OCI-LY7 (cell line): Measurements from ENCODE around the gene METTL14. TPM values are rescaled to one million over a fixed set of nuclear protein-coding genes. Genes with fewer than 3 reads are reported as not detected.

Experiments used
- BruUV-seq: library from RNA; stranded (reverse); fragments of 400-500 nt; replicated peaks from 2 replicates; lab custom pipeline; 2021; lab: Mats Ljungman, UMichigan
- CTCF ChIA-PET: fragments of 300-600 bp; sonication (Branson Sonifier 250); formaldehyde crosslinking; loops from one replicate; lab custom pipeline; 2022; ENCODE audit warnings: antibody characterized with exemption; ENCODE audit not compliant: unreplicated experiment; lab: Charles Lee
- POLR2A ChIA-PET: fragments of 300-600 bp; sonication (Branson Sonifier 250); formaldehyde crosslinking; loops from one replicate; lab custom pipeline; 2022; ENCODE audit warnings: antibody characterized with exemption; lab: Charles Lee
- DNase-seq: peaks from one replicate; pipeline ENCODE4 v3.0.0-alpha.2; 2015; ENCODE audit warnings: low spot score
- H2AFZ ChIP-seq: fragments of 200-600 bp; sonication (generic), shearing (Covaris generic); 2 replicates; pipeline ENCODE4 v1.6.1; 2014; ENCODE audit warnings: mild to moderate bottlenecking, antibody characterized with exemption, low read length, moderate library complexity
- H3K27ac ChIP-seq: fragments of 200-600 bp; sonication (generic); 2 replicates; pipeline ENCODE4 v1.5.1; 2014; ENCODE audit warnings: mixed run types, low read depth, mild to moderate bottlenecking, moderate library complexity, low read length, inconsistent platforms; ENCODE audit not compliant: poor library complexity, severe bottlenecking
- H3K36me3 ChIP-seq: fragments of 200-600 bp; sonication (generic); 2 replicates; pipeline ENCODE4 v1.6.1; 2014; ENCODE audit warnings: mild to moderate bottlenecking, antibody characterized with exemption, low read length, moderate library complexity, mixed read lengths; ENCODE audit not compliant: insufficient read depth
- H3K4me1 ChIP-seq: fragments of 200-600 bp; sonication (generic); 2 replicates; pipeline ENCODE4 v1.5.1; 2014; ENCODE audit warnings: mild to moderate bottlenecking, low read length; ENCODE audit not compliant: insufficient read depth, poor library complexity, severe bottlenecking
- H3K4me2 ChIP-seq: fragments of 200-600 bp; sonication (generic); 2 replicates; pipeline ENCODE4 v1.6.1; 2014; ENCODE audit warnings: mild to moderate bottlenecking, low read length
- H3K4me3 ChIP-seq: fragments of 200-600 bp; sonication (generic); 2 replicates; pipeline ENCODE4 v1.5.1; 2014; ENCODE audit warnings: mild to moderate bottlenecking, low read depth, low read length; ENCODE audit not compliant: poor library complexity, severe bottlenecking
- H3K79me2 ChIP-seq: fragments of 200-600 bp; sonication (generic); 2 replicates; pipeline ENCODE4 v1.6.1; 2016; ENCODE audit warnings: low read depth, mild to moderate bottlenecking, low read length, moderate library complexity, mixed read lengths; ENCODE audit not compliant: insufficient read depth
- H3K9me2 ChIP-seq: fragments of 200-600 bp; sonication (generic); 2 replicates; pipeline ENCODE4 v1.6.1; 2016; ENCODE audit warnings: mild to moderate bottlenecking, low read length, mixed read lengths; ENCODE audit not compliant: insufficient read depth
- H3K9me3 ChIP-seq: fragments of 200-600 bp; sonication (generic); 2 replicates; pipeline ENCODE4 v1.6.1; 2014; ENCODE audit warnings: mild to moderate bottlenecking, mixed run types, low read length, mixed read lengths
- H4K20me1 ChIP-seq: fragments of 200-600 bp; sonication (generic); 2 replicates; pipeline ENCODE4 v1.6.1; 2014; ENCODE audit warnings: mild to moderate bottlenecking, antibody characterized with exemption, low read length, moderate library complexity, mixed read lengths; ENCODE audit not compliant: insufficient read depth
- CTCF ChIP-seq: fragments of 200-600 bp; sonication (generic); conservative IDR thresholded peaks from 2 replicates; pipeline ENCODE4 v1.5.1; 2014; ENCODE audit warnings: mild to moderate bottlenecking, antibody characterized with exemption, low read length, moderate library complexity, mixed read lengths
- EZH2phosphoT487 ChIP-seq: fragments of 200-600 bp; sonication (generic); IDR thresholded peaks from 2 replicates; pipeline ENCODE4 v1.6.1; 2018; ENCODE audit warnings: low read depth, borderline replicate concordance, mild to moderate bottlenecking, mixed run types, antibody characterized with exemption, low read length, moderate library complexity, mixed read lengths
- intact Hi-C: fragments of 100-400 bp; cut with micrococcal nuclease; formaldehyde crosslinking; loops from one replicate; pipeline ENCODE4 v1.10.0; 2022; ENCODE audit not compliant: unreplicated experiment
- total RNA-seq, 2 experiments: library from RNA; depleted of rRNA in 1 of 2; stranded (reverse); fragments of >200 nt in 1 of 2; shearing (Covaris generic) in 1 of 2; gene quantifications; 2 replicates each; pipeline ENCODE4 v1.2.3, GENCODE V29; 2014 to 2022

The METTL14 gene
- total RNA-seq, 2 experiments from 2014 or later = 17.5 to 41.7 TPM

- Histone ChIP-seq H3K27ac (peak overlapping the region; percentile 96), H3K9me3 (no peaks in the 10 kb centered on the region), H3K36me3 (peaks cover 47% of the 10 kb centered on the region), H2AFZ (peak overlapping the region; percentile 43; the same call in 1 of the 2 replicates), H4K20me1 (no peaks in the 10 kb centered on the region), H3K9me2 (no peaks in the 10 kb centered on the region), H3K4me2 (peak overlapping the region; percentile 97), H3K4me1 (peaks cover 73% of the 10 kb centered on the region), H3K4me3 (peak overlapping the region; percentile 68), H3K79me2 (peaks cover 36% of the 10 kb centered on the region; the same call in 1 of the 2 replicates)
- no peak for TF ChIP-seq CTCF
- TF ChIP-seq EZH2phosphoT487 = no peak
- TSS peak; percentile 69 for BruUV-seq
- POLR2A ChIA-PET = interaction anchor here (0.6 to 2.0 kb wide), 5 partner anchors 15 to 77 kb away, joined by 3 to 8 read pairs (median 4); no protein-coding TSS in a partner anchor
- peak; percentile 66 for DNase-seq
- CTCF ChIA-PET = interaction anchor here (0.5 kb wide), 1 partner anchor 75 kb away, joined by 3 read pairs; no protein-coding TSS in a partner anchor
- intact Hi-C loops = loop anchor here (1.0 to 10.0 kb wide), 4 partner anchors 75 to 475 kb away; partner anchors contain the start of genes METTL14, SEC24D and USP53
Observed at GRCh38 chr4:118760092-118760491, 74.9 kb downstream of the METTL14 start.

GRCh38 chr4:118760493-118760892 lies 75.3 kb downstream of the METTL14 start:
- Histone ChIP-seq H2AFZ (peak overlapping the region; percentile 43; the same call in 1 of the 2 replicates), H3K36me3 (peaks cover 47% of the 10 kb centered on the region), H3K9me3 (no peaks in the 10 kb centered on the region), H3K9me2 (no peaks in the 10 kb centered on the region), H3K4me3 (peak overlapping the region; percentile 68), H3K4me2 (peak overlapping the region; percentile 97), H3K27ac (peak overlapping the region; percentile 96), H4K20me1 (no peaks in the 10 kb centered on the region), H3K4me1 (peaks cover 69% of the 10 kb centered on the region), H3K79me2 (peaks cover 36% of the 10 kb centered on the region; the same call in 1 of the 2 replicates)
- ChIA-PET POLR2A (interaction anchor here (2.0 kb wide), 1 partner anchor 77 kb away, joined by 8 read pairs; no protein-coding TSS in a partner anchor), CTCF (no interaction called here)
- no TSS peak for BruUV-seq
- TF ChIP-seq CTCF (no peak), EZH2phosphoT487 (no peak)
- intact Hi-C loops = loop anchor here (1.0 to 10.0 kb wide), 4 partner anchors 76 to 476 kb away; partner anchors contain the start of genes METTL14, SEC24D and USP53
- DNase-seq = peak; percentile 85
